ENCODE data around the gene ANKRD33B.
"Not testable (repeated sequence)": the region's sequence is repeated elsewhere in the genome, so short reads cannot be mapped to it uniquely, and the experiment has no call there.

Gene ANKRD33B

GRCh38 chr5:10562201-10563109 is 1.4 kb upstream of the ANKRD33B start:
- no peak for DNase-seq

- DNase-seq: peak; percentile 25
Observed at GRCh38 chr5:10563110-10563944, 543 bp upstream of the ANKRD33B start.

- DNase-seq: no peak
Observed at GRCh38 chr5:10564838-10565784, 1.2 kb downstream of the ANKRD33B start.

GRCh38 chr5:10565785-10566542 is 2.1 kb downstream of the ANKRD33B start:
- no peak for DNase-seq

- no peak for DNase-seq
Observed at GRCh38 chr5:10566543-10567068, 2.7 kb downstream of the ANKRD33B start.

DNA sequence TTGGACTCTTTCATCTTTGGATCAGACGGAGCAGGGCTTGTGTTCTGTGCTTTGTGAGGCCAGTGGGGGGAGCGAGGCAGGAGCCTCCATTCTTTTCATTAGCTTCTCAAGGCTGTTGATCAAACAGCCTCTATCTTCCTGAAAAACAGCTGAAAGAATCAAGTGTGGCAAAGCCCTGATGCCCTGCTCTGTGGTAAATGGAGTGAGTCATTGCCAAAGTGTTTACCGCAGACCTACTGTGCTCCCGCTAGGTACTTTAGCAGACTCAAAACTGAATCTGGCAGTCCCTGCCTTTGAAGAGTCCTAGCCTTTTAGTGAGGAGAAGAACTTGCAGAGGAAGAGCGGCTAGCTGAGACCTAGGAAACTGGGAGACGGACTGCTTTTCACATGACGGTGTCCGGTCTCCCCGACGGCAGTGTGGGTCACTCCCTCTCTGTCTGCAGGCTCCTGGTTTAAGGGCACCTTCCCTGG is 3.3 kb downstream of the ANKRD33B start:
- DNase-seq: no peak

GRCh38 chr5:10567781-10568321 is 4.0 kb downstream of the ANKRD33B start:
- no peak for DNase-seq

DNA sequence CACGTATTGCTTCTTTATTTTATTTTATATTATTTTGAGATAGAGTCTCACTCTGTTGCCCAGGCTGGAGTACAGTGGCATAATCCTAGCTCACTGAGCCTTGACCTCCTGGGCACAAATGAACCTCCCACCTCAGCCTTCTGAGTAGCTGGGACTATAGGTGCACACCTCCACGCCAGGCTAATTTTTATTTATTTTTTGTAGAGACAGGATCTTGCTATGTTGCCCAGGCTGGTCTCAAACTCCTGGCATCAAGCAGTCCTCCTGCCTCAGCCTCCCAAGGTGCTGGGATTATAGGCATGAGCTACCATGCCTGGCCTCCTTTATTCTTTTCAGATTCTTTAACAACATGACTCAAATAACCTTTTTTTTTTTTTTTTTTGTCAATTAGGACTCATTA is 6.7 kb downstream of the ANKRD33B start:
- not testable (repeated sequence) for DNase-seq

DNA sequence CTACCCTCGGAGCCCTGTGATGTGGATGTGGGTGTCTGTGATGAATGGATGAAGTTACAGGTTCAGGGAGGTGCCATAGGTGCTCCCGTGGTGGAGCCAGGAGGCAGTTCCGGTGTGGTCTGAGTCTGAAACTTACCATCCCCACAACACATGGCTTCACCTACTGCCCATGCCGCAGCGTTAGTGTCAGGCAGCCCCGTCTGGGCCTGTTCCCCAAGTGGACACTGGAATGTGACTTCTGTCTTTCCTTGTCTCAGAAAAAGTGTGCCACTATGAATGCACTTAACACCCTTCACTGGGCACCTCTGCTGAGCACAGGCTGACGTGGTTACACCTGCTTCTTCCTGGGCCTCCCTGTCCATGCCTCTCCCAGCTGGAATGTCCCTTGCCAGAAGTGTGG is 8.6 kb downstream of the ANKRD33B start:
- DNase-seq: no peak

DNA sequence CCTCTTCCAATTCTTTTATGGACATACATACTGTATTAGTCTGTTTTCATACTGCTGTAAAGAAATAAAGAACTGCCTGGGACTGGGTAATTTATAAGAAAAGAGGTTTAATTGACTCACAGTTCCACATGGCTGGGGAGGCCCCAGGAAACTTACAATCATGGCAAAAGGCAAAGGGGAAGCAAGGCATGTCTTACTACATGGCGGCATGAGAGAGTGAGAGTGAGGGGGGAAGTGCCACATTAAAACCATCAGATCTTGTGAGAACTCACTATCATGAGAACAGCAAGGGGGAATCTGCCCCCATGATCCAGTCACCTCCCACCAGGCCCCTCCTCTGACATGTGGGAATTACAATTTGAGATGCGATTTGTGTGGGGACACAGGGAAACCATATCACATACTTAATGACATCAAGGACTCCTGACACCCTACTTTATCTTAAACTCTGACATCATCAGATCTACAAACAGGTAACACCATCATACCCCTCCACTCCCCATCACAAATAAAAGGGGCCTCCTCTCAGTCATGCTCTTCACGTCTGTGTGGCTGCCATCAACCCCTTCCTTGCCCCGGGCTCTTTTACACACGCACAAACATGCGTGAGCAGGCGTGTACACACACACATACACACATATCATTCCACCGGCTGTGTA is 9.7 kb downstream of the ANKRD33B start:
- DNase-seq: no peak

- DNase-seq: not testable (repeated sequence)
Observed at GRCh38 chr5:10574879-10575278, 11.0 kb downstream of the ANKRD33B start.

DNA sequence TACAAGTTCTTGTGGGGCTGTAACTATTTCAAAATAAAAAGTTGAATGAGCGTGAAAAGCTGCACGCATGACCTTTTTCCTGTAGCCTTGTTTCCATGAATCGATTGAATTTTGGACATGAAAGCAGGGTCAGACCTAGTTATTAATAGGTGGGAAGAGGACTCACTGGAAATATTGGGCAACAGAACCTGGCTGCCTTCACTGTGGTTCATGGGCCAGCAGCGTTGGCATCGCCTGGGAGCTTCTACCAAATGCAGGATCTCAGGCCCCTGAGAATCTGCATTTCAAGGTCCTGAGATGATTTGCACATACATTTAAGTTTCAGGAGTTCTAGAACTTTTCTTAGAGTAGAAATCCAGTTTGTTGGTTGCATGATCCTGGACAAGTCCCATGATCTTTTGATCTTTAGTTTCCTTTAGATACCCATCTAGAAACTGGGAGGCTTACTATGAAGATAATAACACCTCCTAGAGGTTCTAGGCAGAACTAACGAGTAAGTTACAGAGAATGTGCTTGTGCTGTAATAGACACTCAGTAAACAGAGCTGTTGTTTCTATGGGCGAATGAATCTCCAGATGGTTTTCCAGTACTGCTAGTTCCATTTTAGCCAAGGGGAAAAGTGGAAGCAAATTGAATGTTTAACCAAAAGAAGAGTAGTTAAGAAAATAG is 12.4 kb downstream of the ANKRD33B start:
- no peak for DNase-seq

DNA sequence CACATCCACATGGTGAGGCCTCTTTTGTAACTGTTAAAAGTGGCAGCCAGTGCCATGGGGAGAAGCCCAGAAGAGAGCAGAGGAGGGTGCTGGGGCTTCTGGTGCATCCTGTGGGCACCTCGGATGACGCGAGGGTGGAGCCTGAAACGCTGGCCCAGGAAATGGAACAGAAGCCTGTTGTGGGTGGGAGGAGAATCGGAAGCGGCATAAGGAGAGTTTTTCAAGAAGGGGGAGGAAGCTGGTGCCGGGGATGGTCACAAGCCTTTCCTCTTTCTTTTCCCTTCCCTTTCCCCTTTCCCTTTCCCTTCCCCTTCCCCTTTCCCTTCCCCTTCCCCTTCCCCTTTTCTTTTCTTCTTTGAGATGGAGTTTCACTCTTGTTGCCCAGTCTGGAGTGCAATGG is 12.9 kb downstream of the ANKRD33B start:
- no peak for DNase-seq

- no peak for DNase-seq
Observed at GRCh38 chr5:10577371-10578292, 13.8 kb downstream of the ANKRD33B start.

- no peak for DNase-seq
Observed at GRCh38 chr5:10578293-10578665, 14.4 kb downstream of the ANKRD33B start.

GRCh38 chr5:10578869-10579268 is 15.0 kb downstream of the ANKRD33B start:
- DNase-seq: no peak

DNA sequence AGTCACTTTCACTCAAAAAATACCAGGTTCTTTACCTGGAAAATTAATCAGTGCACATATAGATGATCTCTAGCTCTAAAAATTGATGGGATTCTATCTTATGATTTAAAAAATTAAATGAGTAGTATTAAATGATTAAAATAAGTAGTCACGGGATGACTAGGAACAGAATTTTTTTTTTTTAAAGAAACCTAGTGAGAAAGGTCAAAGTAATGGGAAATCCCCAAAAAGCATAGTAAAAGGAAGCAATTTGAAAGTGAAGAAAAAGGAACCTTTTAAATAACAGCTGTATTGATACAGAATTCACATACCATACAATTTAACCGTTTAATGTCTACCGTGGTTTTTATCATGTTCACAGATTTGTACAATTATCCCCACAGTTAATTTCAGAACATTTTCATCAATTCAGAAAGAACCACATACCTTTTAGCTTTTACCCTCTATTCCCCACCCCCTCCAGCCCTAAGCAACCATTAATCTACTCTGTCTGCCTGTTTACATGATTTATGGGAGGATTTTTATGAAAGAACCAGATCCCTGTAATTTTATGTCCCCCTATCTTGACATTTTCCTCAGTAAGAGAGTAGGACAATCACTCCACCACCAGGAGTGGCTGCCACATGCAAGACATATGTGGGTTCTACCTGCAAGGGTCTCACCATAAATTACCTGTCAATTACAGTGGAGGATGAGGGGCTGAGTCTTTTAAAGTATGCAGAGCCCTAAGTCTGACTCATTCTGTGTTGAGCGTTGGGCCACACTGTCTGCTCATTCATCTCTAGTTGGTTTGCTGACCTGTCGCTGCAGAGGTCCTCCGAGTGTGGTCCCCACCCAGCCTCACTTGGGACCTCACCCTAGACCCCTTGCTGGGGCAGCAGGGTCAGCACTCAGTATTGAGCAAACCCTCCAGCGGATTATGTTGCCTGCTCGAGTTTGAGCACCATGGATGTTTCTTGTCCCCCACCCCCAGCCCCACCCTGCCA is 16.0 kb downstream of the ANKRD33B start:
- no peak for DNase-seq

All from HCEC 1CT (cell line).